SK-N-SH treated with all-trans-retinoic acid at 6 μM for 48 hours (cell line): ENCODE data around the gene ZSCAN1.

Source experiments
- ATAC-seq: fragments of 200-7000 bp; cut with Tn5 transposase; 3 replicates; pipeline ENCODE4 v1.9.1; 2020; ENCODE audit warnings: mild to moderate bottlenecking, moderate library complexity
- ARNTL ChIP-seq: fragments of 450-650 bp; formaldehyde crosslinking; IDR thresholded peaks from 2 replicates; pipeline ENCODE4 v1.5.0; 2020; ENCODE audit warnings: low read depth, mild to moderate bottlenecking, moderate library complexity, borderline replicate concordance
- BACH2 ChIP-seq: fragments of 250-450 bp; sonication (Bioruptor Pico); IDR thresholded peaks from 2 replicates; pipeline ENCODE4 v1.9.0; 2021; ENCODE audit warnings: mild to moderate bottlenecking, borderline replicate concordance
- CREB5 ChIP-seq: fragments of 250-450 bp; sonication (Bioruptor Pico); IDR thresholded peaks from 2 replicates; pipeline ENCODE4 v1.5.1; 2020; ENCODE audit warnings: low read depth, mild to moderate bottlenecking, moderate library complexity
- CSDC2 ChIP-seq: fragments of 250-450 bp; sonication (Bioruptor Pico); IDR thresholded peaks from 2 replicates; pipeline ENCODE4 v1.5.0; 2020; ENCODE audit warnings: mild to moderate bottlenecking, moderate library complexity
- GLIS3 ChIP-seq: fragments of 250-450 bp; sonication (Bioruptor Pico); IDR thresholded peaks from 2 replicates; pipeline ENCODE4 v1.5.0; 2020; ENCODE audit warnings: mild to moderate bottlenecking, moderate library complexity
- ISL1 ChIP-seq: fragments of 250-450 bp; sonication (Bioruptor Pico); IDR thresholded peaks from 2 replicates; pipeline ENCODE4 v2.1.2; 2022; ENCODE audit warnings: mild to moderate bottlenecking, moderate library complexity
- OSR1 ChIP-seq: fragments of 250-450 bp; sonication (Bioruptor Pico); IDR thresholded peaks from 2 replicates; pipeline ENCODE4 v1.8.0; 2022; ENCODE audit warnings: moderate library complexity, mild to moderate bottlenecking, inconsistent platforms
- PATZ1 ChIP-seq: fragments of 250-450 bp; sonication (Bioruptor Pico); IDR thresholded peaks from 2 replicates; pipeline ENCODE4 v1.8.0; 2020; ENCODE audit warnings: mild to moderate bottlenecking, moderate library complexity, borderline replicate concordance
- POU6F1 ChIP-seq: fragments of 250-450 bp; sonication (Bioruptor Pico); IDR thresholded peaks from 2 replicates; pipeline ENCODE4 v1.8.0; 2021; ENCODE audit warnings: low read depth, mild to moderate bottlenecking, moderate library complexity, borderline replicate concordance
- RARB ChIP-seq: fragments of 250-450 bp; sonication (Bioruptor Pico); IDR thresholded peaks from 2 replicates; pipeline ENCODE4 v1.8.0; 2021; ENCODE audit warnings: mild to moderate bottlenecking, moderate library complexity
- SNAI2 ChIP-seq: fragments of 250-450 bp; sonication (Bioruptor Pico); IDR thresholded peaks from 2 replicates; pipeline ENCODE4 v1.5.0; 2020; ENCODE audit warnings: mild to moderate bottlenecking, moderate library complexity
- TOX ChIP-seq: fragments of 250-450 bp; sonication (Bioruptor Pico); IDR thresholded peaks from 2 replicates; pipeline ENCODE4 v1.8.0; 2021; ENCODE audit warnings: mild to moderate bottlenecking, moderate library complexity, borderline replicate concordance
- ZC3H10 ChIP-seq: fragments of 250-450 bp; sonication (Bioruptor Pico); IDR thresholded peaks from 2 replicates; pipeline ENCODE4 v1.5.1; 2021; ENCODE audit warnings: mild to moderate bottlenecking, moderate library complexity
- ZFP3 ChIP-seq: fragments of 250-450 bp; sonication (Bioruptor Pico); IDR thresholded peaks from 2 replicates; pipeline ENCODE4 v1.5.0; 2020; ENCODE audit warnings: mild to moderate bottlenecking, moderate library complexity
- ZFP30 ChIP-seq: fragments of 450-650 bp; formaldehyde crosslinking; IDR thresholded peaks from 2 replicates; pipeline ENCODE4 v1.5.0; 2022; ENCODE audit warnings: mild to moderate bottlenecking, moderate library complexity
- ZNF70 ChIP-seq: fragments of 450-650 bp; formaldehyde crosslinking; IDR thresholded peaks from 2 replicates; pipeline ENCODE4 v1.5.0; 2020; ENCODE audit warnings: mild to moderate bottlenecking, moderate library complexity
- TF ChIP-seq, protein P1 (sequence below): fragments of 250-450 bp; sonication (Bioruptor Pico); IDR thresholded peaks from 2 replicates; pipeline ENCODE4 v1.5.1; 2021; ENCODE audit warnings: mild to moderate bottlenecking, moderate library complexity
- TF ChIP-seq, protein P2 (sequence below): fragments of 250-450 bp; sonication (Bioruptor Pico); IDR thresholded peaks from 2 replicates; pipeline ENCODE4 v1.5.0; 2020; ENCODE audit warnings: mild to moderate bottlenecking, moderate library complexity

Gene ZSCAN1

DNA sequence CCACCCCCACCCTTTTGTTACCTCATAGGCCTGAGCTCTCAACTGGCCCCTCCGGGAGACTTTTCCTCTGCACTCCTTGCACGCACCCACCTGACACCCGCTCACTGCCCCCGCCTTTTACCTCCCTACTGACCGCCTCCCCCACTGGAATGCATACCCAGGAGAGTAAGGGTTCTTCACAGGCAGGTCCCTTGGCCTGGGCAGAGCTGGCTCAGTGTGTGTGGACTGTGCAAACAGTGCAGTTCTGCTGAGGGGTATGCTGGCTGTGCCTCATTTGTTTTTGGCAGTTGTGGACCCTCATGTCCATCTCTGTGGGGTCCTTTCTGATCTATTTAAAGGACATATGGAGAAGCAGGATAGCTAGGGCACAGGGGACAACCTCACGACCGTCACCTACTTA lies 59.2 kb downstream of the ZSCAN1 start (continued):
- TF ChIP-seq, protein P1, sequence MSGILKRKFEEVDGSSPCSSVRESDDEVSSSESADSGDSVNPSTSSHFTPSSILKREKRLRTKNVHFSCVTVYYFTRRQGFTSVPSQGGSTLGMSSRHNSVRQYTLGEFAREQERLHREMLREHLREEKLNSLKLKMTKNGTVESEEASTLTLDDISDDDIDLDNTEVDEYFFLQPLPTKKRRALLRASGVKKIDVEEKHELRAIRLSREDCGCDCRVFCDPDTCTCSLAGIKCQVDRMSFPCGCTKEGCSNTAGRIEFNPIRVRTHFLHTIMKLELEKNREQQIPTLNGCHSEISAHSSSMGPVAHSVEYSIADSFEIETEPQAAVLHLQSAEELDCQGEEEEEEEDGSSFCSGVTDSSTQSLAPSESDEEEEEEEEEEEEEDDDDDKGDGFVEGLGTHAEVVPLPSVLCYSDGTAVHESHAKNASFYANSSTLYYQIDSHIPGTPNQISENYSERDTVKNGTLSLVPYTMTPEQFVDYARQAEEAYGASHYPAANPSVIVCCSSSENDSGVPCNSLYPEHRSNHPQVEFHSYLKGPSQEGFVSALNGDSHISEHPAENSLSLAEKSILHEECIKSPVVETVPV (CRISPR knock-in tag), result no peak

- TF ChIP-seq ZFP3 (CRISPR knock-in tag) (no peak), ZFP30 (no peak), ARNTL (CRISPR knock-in tag) (no peak), POU6F1 (CRISPR knock-in tag) (no peak), RARB (CRISPR knock-in tag) (no peak), ZC3H10 (CRISPR knock-in tag) (no peak), PATZ1 (CRISPR knock-in tag) (no peak), CREB5 (CRISPR knock-in tag) (no peak), OSR1 (CRISPR knock-in tag) (no peak), BACH2 (CRISPR knock-in tag) (no peak), ZNF70 (CRISPR knock-in tag) (no peak), ISL1 (CRISPR knock-in tag) (no peak), GLIS3 (no peak)
- TF ChIP-seq, protein P1 (CRISPR knock-in tag), result no peak
- no peak for ATAC-seq
Observed at GRCh38 chr19:58095328-58095727, 61.5 kb downstream of the ZSCAN1 start.

DNA sequence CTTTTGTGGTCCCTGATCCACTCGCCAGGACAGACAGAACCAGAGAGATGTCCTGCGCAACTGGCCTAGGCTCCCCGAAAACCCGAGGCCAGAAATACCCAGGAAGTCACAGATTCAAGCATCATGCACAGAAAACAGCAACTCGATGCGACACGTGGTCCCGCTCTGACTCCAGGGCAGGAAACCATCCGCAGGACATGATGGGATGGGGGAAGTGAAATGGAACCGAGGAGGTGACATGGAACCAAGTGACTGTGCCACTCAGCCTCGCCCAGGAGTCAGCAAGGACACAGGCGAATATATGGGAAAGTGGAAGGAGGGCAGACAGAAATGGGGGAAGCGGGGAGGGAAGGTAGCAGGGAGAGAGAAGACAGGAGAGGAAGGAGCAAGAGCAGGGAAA lies 63.1 kb downstream of the ZSCAN1 start:
- no peak for ATAC-seq
- TF ChIP-seq BACH2 (CRISPR knock-in tag) (no peak), ARNTL (CRISPR knock-in tag) (no peak), TOX (CRISPR knock-in tag) (no peak), ZNF70 (CRISPR knock-in tag) (no peak), POU6F1 (CRISPR knock-in tag) (no peak), GLIS3 (no peak), ZFP3 (CRISPR knock-in tag) (no peak), OSR1 (CRISPR knock-in tag) (no peak), CSDC2 (CRISPR knock-in tag) (no peak), ISL1 (CRISPR knock-in tag) (no peak), PATZ1 (CRISPR knock-in tag) (no peak), SNAI2 (no peak), RARB (CRISPR knock-in tag) (no peak)
- TF ChIP-seq, protein P2, sequence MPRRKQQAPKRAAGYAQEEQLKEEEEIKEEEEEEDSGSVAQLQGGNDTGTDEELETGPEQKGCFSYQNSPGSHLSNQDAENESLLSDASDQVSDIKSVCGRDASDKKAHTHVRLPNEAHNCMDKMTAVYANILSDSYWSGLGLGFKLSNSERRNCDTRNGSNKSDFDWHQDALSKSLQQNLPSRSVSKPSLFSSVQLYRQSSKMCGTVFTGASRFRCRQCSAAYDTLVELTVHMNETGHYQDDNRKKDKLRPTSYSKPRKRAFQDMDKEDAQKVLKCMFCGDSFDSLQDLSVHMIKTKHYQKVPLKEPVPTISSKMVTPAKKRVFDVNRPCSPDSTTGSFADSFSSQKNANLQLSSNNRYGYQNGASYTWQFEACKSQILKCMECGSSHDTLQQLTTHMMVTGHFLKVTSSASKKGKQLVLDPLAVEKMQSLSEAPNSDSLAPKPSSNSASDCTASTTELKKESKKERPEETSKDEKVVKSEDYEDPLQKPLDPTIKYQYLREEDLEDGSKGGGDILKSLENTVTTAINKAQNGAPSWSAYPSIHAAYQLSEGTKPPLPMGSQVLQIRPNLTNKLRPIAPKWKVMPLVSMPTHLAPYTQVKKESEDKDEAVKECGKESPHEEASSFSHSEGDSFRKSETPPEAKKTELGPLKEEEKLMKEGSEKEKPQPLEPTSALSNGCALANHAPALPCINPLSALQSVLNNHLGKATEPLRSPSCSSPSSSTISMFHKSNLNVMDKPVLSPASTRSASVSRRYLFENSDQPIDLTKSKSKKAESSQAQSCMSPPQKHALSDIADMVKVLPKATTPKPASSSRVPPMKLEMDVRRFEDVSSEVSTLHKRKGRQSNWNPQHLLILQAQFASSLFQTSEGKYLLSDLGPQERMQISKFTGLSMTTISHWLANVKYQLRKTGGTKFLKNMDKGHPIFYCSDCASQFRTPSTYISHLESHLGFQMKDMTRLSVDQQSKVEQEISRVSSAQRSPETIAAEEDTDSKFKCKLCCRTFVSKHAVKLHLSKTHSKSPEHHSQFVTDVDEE (CRISPR knock-in tag), result no peak
- TF ChIP-seq, all 23 proteins: peak for 0
